PC-3 (cell line): ENCODE measurements around the gene MYO6. TPM values are rescaled to one million over a fixed set of nuclear protein-coding genes. Genes with fewer than 3 reads are reported as not detected.

Experiments used
- ATAC-seq: fragments of 200-7000 bp; cut with Tn5 transposase; 2 replicates; pipeline ENCODE4 v1.9.1; 2020; ENCODE audit warnings: mild to moderate bottlenecking, moderate library complexity
- BruUV-seq: library from RNA; stranded (reverse); fragments of 400-500 nt; replicated peaks from 2 replicates; lab custom pipeline; 2021; lab: Mats Ljungman, UMichigan
- CTCF ChIA-PET: fragments of 300-600 bp; sonication (Branson Sonifier 250); formaldehyde crosslinking; loops from one replicate; lab custom pipeline; 2022; ENCODE audit warnings: antibody characterized with exemption; lab: Charles Lee
- POLR2A ChIA-PET: fragments of 300-600 bp; sonication (Branson Sonifier 250); formaldehyde crosslinking; loops from one replicate; lab custom pipeline; 2022; ENCODE audit warnings: antibody characterized with exemption; ENCODE audit not compliant: unreplicated experiment; lab: Charles Lee
- DNase-seq: peaks from one replicate; pipeline ENCODE4 v3.0.0-alpha.2; 2015
- H2AFZ ChIP-seq: fragments of 300-600 bp; sonication (generic); 2 replicates; pipeline ENCODE4 v1.6.0; 2016; ENCODE audit warnings: antibody characterized with exemption, low read length
- H3F3A ChIP-seq: fragments of 300-600 bp; sonication (generic); one replicate; pipeline ENCODE4 v1.6.0; 2017; ENCODE audit warnings: antibody characterized with exemption, low read length, control low read depth, mild to moderate bottlenecking; ENCODE audit not compliant: unreplicated experiment
- H3K27ac ChIP-seq: fragments of 300-600 bp; sonication (generic); 2 replicates; pipeline ENCODE4 v1.5.1; 2016; ENCODE audit warnings: mild to moderate bottlenecking, low read length
- H3K27me3 ChIP-seq: fragments of 300-600 bp; sonication (generic); 2 replicates; pipeline ENCODE4 v1.6.1; 2016; ENCODE audit warnings: low read length, mixed read lengths
- H3K36me3 ChIP-seq: fragments of 300-600 bp; sonication (generic); 2 replicates; pipeline ENCODE4 v1.6.1; 2016; ENCODE audit warnings: low read depth, mixed run types, low read length, mixed read lengths
- H3K4me1 ChIP-seq: fragments of 300-600 bp; sonication (generic); 2 replicates; pipeline ENCODE4 v1.5.1; 2016; ENCODE audit warnings: low read length; ENCODE audit not compliant: insufficient read depth
- H3K4me2 ChIP-seq: fragments of 300-600 bp; sonication (generic); 2 replicates; pipeline ENCODE4 v1.6.0; 2016; ENCODE audit warnings: low read length
- H3K4me3 ChIP-seq: fragments of 300-600 bp; sonication (generic); 2 replicates; pipeline ENCODE4 v1.5.1; 2016; ENCODE audit warnings: mild to moderate bottlenecking, low read length, mixed read lengths
- H3K79me2 ChIP-seq: fragments of 300-600 bp; sonication (generic); 2 replicates; pipeline ENCODE4 v1.6.1; 2017; ENCODE audit warnings: low read length, mixed read lengths
- H3K9ac ChIP-seq: fragments of 300-600 bp; sonication (generic); 2 replicates; pipeline ENCODE4 v1.6.0; 2016; ENCODE audit warnings: mild to moderate bottlenecking, low read length
- H3K9me2 ChIP-seq: fragments of 300-600 bp; sonication (generic); replicated peaks from 2 replicates; pipeline ENCODE4 v1.6.1; 2016; ENCODE audit warnings: mixed run types, low read length, mixed read lengths
- H3K9me3 ChIP-seq: fragments of 300-600 bp; sonication (generic); 2 replicates; pipeline ENCODE4 v1.6.1; 2016; ENCODE audit warnings: low read length, mixed read lengths
- H4K20me1 ChIP-seq: fragments of 300-600 bp; sonication (generic); 2 replicates; pipeline ENCODE4 v1.6.1; 2016; ENCODE audit warnings: low read length, mixed read lengths
- EZH2 ChIP-seq: fragments of 300-600 bp; sonication (generic); IDR thresholded peaks from one replicate; pipeline ENCODE4 v1.6.1; 2017; ENCODE audit warnings: antibody characterized with exemption, mild to moderate bottlenecking, low read length; ENCODE audit not compliant: unreplicated experiment
- EZH2phosphoT487 ChIP-seq: fragments of 300-600 bp; sonication (generic); IDR thresholded peaks from 2 replicates; pipeline ENCODE4 v1.6.1; 2018; ENCODE audit warnings: mild to moderate bottlenecking, antibody characterized with exemption, low read length, borderline replicate concordance
- intact Hi-C: fragments of 100-400 bp; cut with micrococcal nuclease; formaldehyde crosslinking; loops from 2 replicates; pipeline ENCODE4 v1.9.0; 2023
- total RNA-seq: library from RNA; depleted of rRNA; stranded (reverse); fragments of >200 nt; gene quantifications from 2 replicates; pipeline ENCODE4 v1.2.3, GENCODE V29; 2014
- TF ChIP-seq, protein P1 (sequence below): fragments of 300-600 bp; sonication (generic); conservative IDR thresholded peaks from 2 replicates; pipeline ENCODE4 v1.5.1; 2017; ENCODE audit warnings: antibody characterized with exemption, low read depth, mild to moderate bottlenecking, low read length

MYO6 gene
- total RNA-seq, 1 experiment from 2014 or later, result 10.2 TPM

DNA sequence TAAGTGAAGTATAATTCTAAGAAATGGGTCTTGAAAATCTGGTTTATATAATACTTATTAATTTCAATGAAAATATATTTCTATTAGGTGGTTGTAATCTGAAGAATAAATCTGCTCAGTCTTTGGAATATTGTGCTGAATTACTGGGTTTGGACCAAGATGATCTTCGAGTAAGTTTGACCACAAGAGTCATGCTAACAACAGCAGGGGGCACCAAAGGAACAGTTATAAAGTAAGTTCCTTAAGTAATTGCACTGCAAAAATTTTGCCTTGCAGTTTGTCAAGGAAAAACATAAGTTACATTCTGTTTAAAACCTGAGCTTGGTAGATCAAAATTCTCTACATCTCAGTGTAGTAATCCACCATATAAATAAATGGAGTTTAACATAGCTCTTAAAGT is 106.0 kb downstream of the MYO6 start:
- peaks cover 2% of the 10 kb centered on the region; the same call in 1 of the 2 replicates for H3K36me3 ChIP-seq
- TF ChIP-seq EZH2phosphoT487, result no peak
- TF ChIP-seq, protein P1, sequence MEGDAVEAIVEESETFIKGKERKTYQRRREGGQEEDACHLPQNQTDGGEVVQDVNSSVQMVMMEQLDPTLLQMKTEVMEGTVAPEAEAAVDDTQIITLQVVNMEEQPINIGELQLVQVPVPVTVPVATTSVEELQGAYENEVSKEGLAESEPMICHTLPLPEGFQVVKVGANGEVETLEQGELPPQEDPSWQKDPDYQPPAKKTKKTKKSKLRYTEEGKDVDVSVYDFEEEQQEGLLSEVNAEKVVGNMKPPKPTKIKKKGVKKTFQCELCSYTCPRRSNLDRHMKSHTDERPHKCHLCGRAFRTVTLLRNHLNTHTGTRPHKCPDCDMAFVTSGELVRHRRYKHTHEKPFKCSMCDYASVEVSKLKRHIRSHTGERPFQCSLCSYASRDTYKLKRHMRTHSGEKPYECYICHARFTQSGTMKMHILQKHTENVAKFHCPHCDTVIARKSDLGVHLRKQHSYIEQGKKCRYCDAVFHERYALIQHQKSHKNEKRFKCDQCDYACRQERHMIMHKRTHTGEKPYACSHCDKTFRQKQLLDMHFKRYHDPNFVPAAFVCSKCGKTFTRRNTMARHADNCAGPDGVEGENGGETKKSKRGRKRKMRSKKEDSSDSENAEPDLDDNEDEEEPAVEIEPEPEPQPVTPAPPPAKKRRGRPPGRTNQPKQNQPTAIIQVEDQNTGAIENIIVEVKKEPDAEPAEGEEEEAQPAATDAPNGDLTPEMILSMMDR, result peak; percentile 60; the same call in 1 of the 2 replicates
- CTCF ChIA-PET, result interaction anchor here (0.6 to 0.7 kb wide), 2 partner anchors 39 to 80 kb away, joined by 3 read pairs; no protein-coding TSS in a partner anchor
- no peaks in the 10 kb centered on the region for H4K20me1 ChIP-seq
- H2AFZ ChIP-seq, result no peak overlapping the region
- H3K9me2 ChIP-seq, result no peaks in the 10 kb centered on the region
- intact Hi-C loops, result loop anchor here (5.0 kb wide), 3 partner anchors 37 to 77 kb away; no protein-coding TSS in a partner anchor
- H3K79me2 ChIP-seq, result no peaks in the 10 kb centered on the region
- POLR2A ChIA-PET, result interaction anchor here (0.7 kb wide), 1 partner anchor 1324 kb away, joined by 6 read pairs; no protein-coding TSS in a partner anchor
- no peak overlapping the region for H3K27ac ChIP-seq
- H3K27me3 ChIP-seq, result no peaks in the 10 kb centered on the region
- no peaks in the 10 kb centered on the region for H3K9me3 ChIP-seq
- H3K4me1 ChIP-seq, result peaks cover 35% of the 10 kb centered on the region
- ATAC-seq (0 out of 2 replicates have a peak, but pooled peaks have one; percentile 32), DNase-seq (peak; percentile 70)
- no peak overlapping the region for H3K4me3 ChIP-seq
- H3K9ac ChIP-seq, result no peak overlapping the region
- H3K4me2 ChIP-seq, result no peak overlapping the region
- H3F3A ChIP-seq, result no peaks in the 10 kb centered on the region
- BruUV-seq, result no TSS peak

DNA sequence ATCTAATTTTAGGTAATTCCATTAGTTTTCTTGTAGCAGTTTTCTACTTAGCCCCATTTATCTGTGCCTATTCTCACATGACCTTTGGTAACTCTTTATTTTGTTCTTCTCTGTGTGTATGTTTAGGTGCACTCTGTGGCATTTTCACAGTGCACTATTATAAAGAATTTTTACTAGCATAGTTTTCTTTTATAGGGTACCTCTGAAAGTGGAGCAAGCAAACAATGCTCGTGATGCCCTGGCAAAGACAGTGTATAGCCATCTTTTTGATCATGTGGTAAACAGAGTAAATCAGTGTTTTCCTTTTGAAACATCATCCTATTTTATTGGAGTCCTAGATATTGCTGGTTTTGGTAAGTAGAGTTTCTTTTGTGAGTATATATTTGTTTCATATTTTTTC is 107.9 kb downstream of the MYO6 start:
- BruUV-seq, result no TSS peak
- Histone ChIP-seq H2AFZ (no peak overlapping the region), H3K9me2 (no peaks in the 10 kb centered on the region), H3K4me2 (no peak overlapping the region), H3K79me2 (no peaks in the 10 kb centered on the region), H3K4me1 (peaks cover 16% of the 10 kb centered on the region), H3K9ac (no peak overlapping the region), H3K27me3 (no peaks in the 10 kb centered on the region), H3F3A (no peaks in the 10 kb centered on the region), H4K20me1 (no peaks in the 10 kb centered on the region), H3K9me3 (no peaks in the 10 kb centered on the region), H3K4me3 (no peak overlapping the region), H3K27ac (no peak overlapping the region), H3K36me3 (peaks cover 2% of the 10 kb centered on the region; the same call in 1 of the 2 replicates)
- ChIA-PET CTCF (no interaction called here), POLR2A (no interaction called here)
- ATAC-seq (peak; percentile 52), DNase-seq (no peak)
- TF ChIP-seq EZH2, result no peak
- TF ChIP-seq, protein P1, result no peak
- TF ChIP-seq EZH2phosphoT487, result no peak
- intact Hi-C loops, result loop anchor here (5.0 kb wide), 3 partner anchors 35 to 75 kb away; no protein-coding TSS in a partner anchor

DNA sequence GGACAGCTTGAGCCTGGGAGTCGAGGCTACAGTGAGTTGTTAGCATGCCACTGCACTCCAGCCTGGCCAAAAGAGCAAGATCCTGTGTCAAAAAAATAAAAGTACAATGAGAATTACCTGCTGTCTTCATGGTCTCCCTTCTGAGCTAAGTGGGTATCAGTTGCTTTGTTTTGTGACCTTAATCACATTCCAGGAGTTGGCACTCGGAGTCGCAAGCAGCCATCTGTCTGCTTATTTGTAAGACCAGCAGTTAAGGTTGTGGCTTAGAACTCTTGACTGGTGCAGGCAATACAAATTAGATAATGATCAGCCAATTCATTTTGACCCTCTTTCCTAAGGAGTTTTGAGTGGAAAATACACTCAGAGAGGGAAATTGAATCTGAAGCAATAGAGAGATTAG is 114.0 kb downstream of the MYO6 start:
- CTCF ChIA-PET, result no interaction called here
- DNase-seq (no peak), ATAC-seq (no peak)
- Histone ChIP-seq H4K20me1 (no peaks in the 10 kb centered on the region), H3F3A (no peaks in the 10 kb centered on the region), H3K27ac (no peak overlapping the region), H3K9me2 (no peaks in the 10 kb centered on the region), H3K4me3 (no peak overlapping the region), H3K27me3 (no peaks in the 10 kb centered on the region), H3K4me2 (no peak overlapping the region), H3K79me2 (no peaks in the 10 kb centered on the region), H3K9ac (no peak overlapping the region), H3K9me3 (no peaks in the 10 kb centered on the region), H3K36me3 (no peaks in the 10 kb centered on the region), H3K4me1 (no peaks in the 10 kb centered on the region), H2AFZ (no peak overlapping the region)
- POLR2A ChIA-PET, result no interaction called here
- TF ChIP-seq, protein P1, result no peak
- TF ChIP-seq EZH2 (no peak), EZH2phosphoT487 (no peak)
- intact Hi-C loops, result no loop called here
- BruUV-seq, result no TSS peak
